ENCODE measurements around the gene AGRN.
"Not testable (repeated sequence)": the region's sequence is repeated elsewhere in the genome, so short reads cannot be mapped to it uniquely, and the experiment has no call there.

The AGRN gene

DNA sequence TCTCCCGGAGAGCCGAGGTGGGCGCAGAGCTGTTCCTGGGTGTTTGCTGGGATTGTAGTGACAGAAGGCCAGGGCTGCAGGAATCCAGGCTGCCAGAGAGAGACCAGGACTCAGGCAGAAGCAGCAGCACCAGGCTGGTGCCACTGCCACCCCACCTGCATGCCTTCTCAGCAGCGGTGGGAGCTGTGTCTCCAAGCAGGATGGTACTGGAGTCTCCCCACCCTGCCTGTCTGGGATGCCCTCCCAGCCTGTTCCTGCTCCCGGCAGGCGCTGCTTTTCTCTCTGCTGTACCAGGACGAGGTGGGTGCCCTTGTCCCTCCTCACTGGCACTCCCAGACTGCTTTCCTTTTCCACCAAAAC is 15.5 kb upstream of the AGRN start:
- ATAC-seq: no peak
- no peak overlapping the region for H3K27ac Mint-ChIP-seq
- H3K4me1 Mint-ChIP-seq: peaks cover 23% of the 10 kb centered on the region
- no peak overlapping the region for H3K4me3 Mint-ChIP-seq
- H3K36me3 Mint-ChIP-seq: no peaks in the 10 kb centered on the region
- peaks cover 65% of the 10 kb centered on the region for H3K27me3 Mint-ChIP-seq
- H3K9me3 Mint-ChIP-seq: no peaks in the 10 kb centered on the region

DNA sequence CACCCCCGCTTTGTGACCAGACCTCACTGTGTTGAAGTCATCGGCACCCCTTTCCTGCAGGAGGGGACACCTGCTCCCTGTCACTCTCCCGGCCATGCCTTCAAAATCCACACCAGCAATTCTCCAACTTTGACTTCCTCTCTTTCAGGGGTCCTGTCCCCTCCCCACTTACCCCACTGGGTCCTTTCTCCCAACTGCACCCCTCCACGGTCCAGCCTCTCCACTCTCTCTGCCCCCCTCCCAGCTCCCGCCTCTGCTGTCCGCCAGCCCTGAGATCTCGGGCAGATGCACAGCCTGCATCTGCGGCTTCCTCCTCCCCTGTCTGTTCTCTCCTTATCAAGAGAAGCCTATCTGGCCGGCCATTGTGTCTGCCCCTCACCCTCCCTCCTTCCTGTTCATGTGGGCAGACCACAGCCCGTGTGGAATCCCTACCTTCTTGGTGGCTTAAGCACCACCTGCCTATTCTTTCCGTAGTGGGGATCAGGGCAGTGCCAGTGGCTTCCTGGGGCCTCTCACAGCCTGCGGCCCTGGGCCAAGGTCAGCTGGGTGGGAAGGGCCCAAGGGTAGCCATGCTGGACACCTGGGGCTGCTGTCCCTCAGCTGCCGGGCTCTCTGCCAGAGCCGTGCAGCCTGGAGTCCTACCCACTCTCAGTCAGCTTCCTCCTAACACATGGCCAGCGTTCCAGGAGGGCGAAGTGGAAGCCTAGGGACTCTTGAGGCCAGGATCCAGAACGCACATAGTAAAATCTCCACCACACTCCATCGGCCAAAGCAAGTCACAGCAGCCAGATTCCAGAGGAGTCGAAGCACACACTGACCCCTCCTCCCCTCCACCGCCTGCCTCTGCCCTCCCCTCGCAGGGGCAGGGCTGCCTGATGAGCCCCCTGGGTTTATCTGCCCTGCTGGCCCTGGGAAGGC is 14.9 kb upstream of the AGRN start:
- no peak overlapping the region for H3K27ac Mint-ChIP-seq
- no peaks in the 10 kb centered on the region for H3K36me3 Mint-ChIP-seq
- no peak for ATAC-seq
- no peak overlapping the region for H3K4me3 Mint-ChIP-seq
- H3K4me1 Mint-ChIP-seq: peaks cover 23% of the 10 kb centered on the region
- H3K27me3 Mint-ChIP-seq: peaks cover 66% of the 10 kb centered on the region
- no peaks in the 10 kb centered on the region for H3K9me3 Mint-ChIP-seq

DNA sequence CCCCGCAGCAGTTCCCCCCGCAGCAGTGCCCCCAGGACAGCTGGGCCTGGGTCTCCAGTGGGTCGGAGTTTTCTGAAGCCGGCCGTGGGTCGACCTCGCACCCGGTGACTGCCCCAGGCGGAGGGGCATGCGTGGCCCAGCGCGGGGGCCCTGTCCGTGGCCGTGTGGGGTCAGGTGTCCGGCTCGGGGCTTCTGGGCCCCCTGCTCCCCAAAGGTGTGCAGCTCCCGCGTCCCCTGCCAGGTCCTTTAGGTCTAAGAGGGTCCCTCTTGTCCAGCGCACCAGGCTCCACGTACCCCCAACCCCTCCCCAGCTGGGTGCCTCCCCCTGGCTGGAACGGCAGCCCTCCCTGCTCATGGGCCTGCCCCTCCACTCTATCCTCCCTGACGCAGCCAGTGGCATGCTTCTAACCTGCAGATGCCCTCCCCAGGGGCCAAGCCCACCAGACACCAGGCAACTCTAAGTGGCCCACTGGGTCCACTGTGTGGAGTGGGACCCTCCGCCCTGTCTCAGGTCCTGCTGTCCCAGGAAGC is 14.1 kb upstream of the AGRN start:
- H3K27ac Mint-ChIP-seq: no peak overlapping the region
- H3K4me1 Mint-ChIP-seq: peaks cover 19% of the 10 kb centered on the region
- H3K36me3 Mint-ChIP-seq: no peaks in the 10 kb centered on the region
- ATAC-seq: no peak
- H3K27me3 Mint-ChIP-seq: peaks cover 66% of the 10 kb centered on the region
- H3K4me3 Mint-ChIP-seq: no peak overlapping the region
- no peaks in the 10 kb centered on the region for H3K9me3 Mint-ChIP-seq

DNA sequence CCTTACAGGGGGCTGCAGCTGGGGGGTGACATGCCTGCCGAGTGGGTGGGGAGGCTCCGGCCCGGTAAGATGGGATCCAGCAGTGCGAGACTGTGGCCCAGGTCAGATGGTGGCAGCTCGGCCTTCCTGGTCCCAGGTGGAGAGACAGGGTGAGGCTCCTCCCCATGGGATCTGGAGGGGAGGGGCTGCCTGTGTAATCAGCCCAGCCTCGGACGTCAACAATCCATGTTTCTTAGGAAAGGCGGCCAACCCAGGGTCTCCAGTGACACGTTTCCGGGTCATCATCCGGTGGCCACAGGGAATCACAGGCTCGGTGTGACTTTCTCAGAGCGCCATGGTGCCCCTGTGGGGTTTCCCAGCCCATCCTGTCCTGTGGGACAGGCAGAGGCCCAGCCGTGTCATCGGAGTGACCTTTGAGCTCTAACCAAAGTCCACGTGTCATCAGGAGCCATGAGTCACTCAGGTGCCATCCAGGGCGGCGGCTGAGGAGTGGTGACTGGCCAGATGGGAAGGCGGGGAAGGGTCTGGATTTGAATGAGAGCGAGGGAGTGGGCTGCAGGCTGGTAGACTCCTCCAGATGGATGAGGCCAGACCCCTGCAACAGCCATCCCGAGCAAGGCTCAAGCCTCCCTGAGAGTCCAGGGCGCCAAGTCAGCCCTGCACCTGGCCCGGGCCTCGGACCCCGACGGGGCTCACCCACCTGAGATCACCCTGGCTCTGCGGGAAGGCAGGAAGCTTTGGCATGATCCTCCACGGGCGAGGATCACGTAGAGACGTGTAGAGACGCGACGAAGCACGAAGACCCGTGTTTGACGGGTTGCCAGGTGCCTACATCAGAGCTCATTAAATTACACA is 13.4 kb upstream of the AGRN start:
- no peak overlapping the region for H3K4me3 Mint-ChIP-seq

DNA sequence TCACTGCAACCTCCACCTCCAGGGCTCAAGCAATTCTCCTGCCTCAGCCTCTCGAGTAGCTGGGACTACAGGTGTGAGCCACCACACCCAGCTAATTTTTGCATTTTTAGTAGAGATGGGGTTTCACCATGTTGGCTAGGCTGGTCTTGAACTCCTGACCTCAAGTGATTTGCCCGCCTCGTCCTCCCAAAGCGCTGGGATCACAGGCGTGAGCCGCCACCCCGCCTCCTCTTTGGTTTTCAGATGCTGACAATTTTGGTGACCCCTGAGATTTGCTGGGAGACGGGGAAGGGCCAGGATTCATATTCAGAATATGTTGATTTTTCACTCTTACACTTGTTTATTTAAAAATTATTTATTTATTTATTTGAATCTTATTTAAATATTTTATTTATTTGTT is 9.8 kb upstream of the AGRN start:
- not testable (repeated sequence) for H3K9me3 Mint-ChIP-seq, ATAC-seq, H3K27ac Mint-ChIP-seq, H3K4me3 Mint-ChIP-seq, H3K36me3 Mint-ChIP-seq
- peaks cover 23% of the 10 kb centered on the region for H3K4me1 Mint-ChIP-seq
- H3K27me3 Mint-ChIP-seq: peaks cover 37% of the 10 kb centered on the region

More for the DNA sequence above, 13.4 kb upstream of the AGRN start:
- Mint-ChIP-seq H3K27ac (no peak overlapping the region), H3K4me1 (peaks cover 16% of the 10 kb centered on the region), H3K36me3 (no peaks in the 10 kb centered on the region), H3K27me3 (peaks cover 66% of the 10 kb centered on the region), H3K9me3 (no peaks in the 10 kb centered on the region)
- ATAC-seq: no peak

DNA sequence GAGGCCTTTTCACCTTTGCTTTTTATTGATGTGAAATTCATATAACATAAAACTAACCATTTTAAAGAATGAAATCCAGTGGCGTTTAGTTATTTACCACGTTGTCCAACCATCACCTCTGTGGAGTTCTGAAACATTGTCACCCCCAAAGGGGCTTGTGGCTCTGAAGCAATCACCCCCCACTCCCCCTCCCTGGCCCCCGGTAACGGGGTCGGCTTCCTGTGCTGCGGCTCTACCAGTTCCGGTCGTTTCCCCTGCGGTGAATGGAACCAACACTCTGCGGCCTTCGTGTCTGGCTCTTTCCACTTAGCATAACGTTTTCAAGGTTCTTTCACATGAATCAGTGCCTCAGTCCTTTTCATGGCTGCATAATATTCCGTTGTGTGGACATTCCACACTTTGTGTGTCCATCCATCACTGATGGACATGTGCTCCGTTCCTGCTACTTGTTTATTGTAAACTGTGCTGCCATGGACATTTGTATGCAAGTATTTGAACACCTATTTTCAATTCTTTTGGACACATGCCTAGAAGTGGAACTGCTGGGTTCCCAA is 8.4 kb upstream of the AGRN start:
- H3K4me3 Mint-ChIP-seq: no peak overlapping the region
- H3K27ac Mint-ChIP-seq: no peak overlapping the region
- peaks cover 21% of the 10 kb centered on the region for H3K4me1 Mint-ChIP-seq
- H3K27me3 Mint-ChIP-seq: peaks cover 23% of the 10 kb centered on the region
- H3K9me3 Mint-ChIP-seq: no peaks in the 10 kb centered on the region
- ATAC-seq: no peak
- no peaks in the 10 kb centered on the region for H3K36me3 Mint-ChIP-seq

DNA sequence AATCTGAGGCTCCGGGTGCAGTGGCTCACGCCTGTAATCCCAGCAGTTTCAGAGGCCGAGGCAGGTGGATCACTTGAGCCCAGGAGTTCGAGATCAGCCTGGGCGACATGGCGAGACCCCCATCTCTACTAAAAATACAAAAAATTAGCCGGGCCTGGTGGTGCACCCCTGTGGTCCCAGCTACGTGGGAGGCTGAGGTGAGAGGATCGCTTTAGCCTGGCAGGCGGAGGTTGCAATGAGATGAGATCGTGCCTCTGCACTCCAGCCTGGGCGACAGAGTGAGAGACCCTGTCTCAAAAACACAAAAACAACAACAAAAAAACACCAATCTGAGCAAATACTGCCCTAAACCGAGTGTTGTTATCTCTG is 7.2 kb upstream of the AGRN start:
- peaks cover 17% of the 10 kb centered on the region for H3K27me3 Mint-ChIP-seq
- ATAC-seq: not testable (repeated sequence)
- H3K4me1 Mint-ChIP-seq: peaks cover 26% of the 10 kb centered on the region

DNA sequence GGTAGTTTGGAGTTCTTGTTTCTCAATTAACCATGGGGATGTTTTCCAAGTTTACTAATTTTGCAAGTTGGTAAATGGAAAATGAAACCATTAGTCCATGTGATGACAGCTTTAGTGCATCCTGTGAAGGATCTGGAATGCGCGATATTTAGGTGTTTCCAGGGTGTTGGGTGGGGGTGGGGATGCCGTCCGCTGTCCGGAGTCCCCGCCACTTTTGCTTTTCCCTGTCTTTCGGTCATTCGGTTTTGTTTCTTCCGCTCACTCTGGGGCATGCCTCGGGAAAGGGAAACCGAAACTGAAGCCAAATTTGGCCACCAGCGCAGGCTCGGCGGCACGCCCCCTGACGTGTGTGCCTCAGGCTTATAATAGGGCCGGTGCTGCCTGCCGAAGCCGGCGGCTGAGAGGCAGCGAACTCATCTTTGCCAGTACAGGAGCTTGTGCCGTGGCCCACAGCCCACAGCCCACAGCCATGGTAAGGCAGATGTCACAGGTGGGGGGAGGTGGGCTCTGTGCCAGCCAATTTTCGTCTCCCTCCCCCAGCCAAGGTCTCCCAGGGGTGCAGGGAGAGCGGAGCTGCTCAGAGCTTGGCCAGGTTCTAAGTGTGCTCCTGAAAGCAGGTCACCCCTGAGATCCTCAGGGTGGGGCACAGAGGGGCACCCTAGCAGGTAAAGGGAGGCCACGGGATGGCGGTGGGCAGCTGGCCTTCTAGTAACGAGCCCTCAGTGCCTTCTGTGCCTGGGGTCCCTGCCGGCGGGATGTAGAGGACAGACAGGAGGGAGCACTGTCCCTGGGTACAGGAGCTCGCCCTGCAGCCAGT is 6.6 kb upstream of the AGRN start, which contains the start of gene ISG15:
TSS of gene ISG15 (plus strand) at position 393 of the 817 bp plus-strand sequence. CDS start at position 470, 77 bp downstream.
- Mint-ChIP-seq H3K9me3 (no peaks in the 10 kb centered on the region), H3K27me3 (peaks cover 12% of the 10 kb centered on the region), H3K27ac (peak within 1 kb of the TSS; percentile 93), H3K4me1 (peaks cover 26% of the 10 kb centered on the region), H3K36me3 (no peaks in the 10 kb centered on the region), H3K4me3 (peak within 1 kb of the TSS; percentile 84)
- peak; percentile 97 for ATAC-seq

More for the DNA sequence above, 7.2 kb upstream of the AGRN start:
- H3K9me3 Mint-ChIP-seq, H3K36me3 Mint-ChIP-seq: not testable (repeated sequence)
- H3K4me3 Mint-ChIP-seq: peak overlapping the region; percentile 84
- H3K27ac Mint-ChIP-seq: peak overlapping the region; percentile 93

DNA sequence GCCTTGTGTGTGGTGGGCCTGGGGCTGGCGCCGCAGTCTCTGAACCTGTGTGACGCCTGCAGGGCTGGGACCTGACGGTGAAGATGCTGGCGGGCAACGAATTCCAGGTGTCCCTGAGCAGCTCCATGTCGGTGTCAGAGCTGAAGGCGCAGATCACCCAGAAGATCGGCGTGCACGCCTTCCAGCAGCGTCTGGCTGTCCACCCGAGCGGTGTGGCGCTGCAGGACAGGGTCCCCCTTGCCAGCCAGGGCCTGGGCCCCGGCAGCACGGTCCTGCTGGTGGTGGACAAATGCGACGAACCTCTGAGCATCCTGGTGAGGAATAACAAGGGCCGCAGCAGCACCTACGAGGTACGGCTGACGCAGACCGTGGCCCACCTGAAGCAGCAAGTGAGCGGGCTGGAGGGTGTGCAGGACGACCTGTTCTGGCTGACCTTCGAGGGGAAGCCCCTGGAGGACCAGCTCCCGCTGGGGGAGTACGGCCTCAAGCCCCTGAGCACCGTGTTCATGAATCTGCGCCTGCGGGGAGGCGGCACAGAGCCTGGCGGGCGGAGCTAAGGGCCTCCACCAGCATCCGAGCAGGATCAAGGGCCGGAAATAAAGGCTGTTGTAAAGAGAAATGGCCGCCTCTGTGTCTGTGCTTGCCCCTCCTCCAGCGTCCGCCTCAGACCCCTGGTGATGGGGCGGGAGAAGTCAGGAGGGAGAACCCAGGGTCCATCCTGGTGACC is 5.8 kb upstream of the AGRN start:
- Mint-ChIP-seq H3K27ac (peak overlapping the region; percentile 93), H3K4me1 (peaks cover 26% of the 10 kb centered on the region), H3K36me3 (no peaks in the 10 kb centered on the region), H3K9me3 (no peaks in the 10 kb centered on the region), H3K4me3 (peak overlapping the region; percentile 84), H3K27me3 (peaks cover 4% of the 10 kb centered on the region)
- no peak for ATAC-seq

DNA sequence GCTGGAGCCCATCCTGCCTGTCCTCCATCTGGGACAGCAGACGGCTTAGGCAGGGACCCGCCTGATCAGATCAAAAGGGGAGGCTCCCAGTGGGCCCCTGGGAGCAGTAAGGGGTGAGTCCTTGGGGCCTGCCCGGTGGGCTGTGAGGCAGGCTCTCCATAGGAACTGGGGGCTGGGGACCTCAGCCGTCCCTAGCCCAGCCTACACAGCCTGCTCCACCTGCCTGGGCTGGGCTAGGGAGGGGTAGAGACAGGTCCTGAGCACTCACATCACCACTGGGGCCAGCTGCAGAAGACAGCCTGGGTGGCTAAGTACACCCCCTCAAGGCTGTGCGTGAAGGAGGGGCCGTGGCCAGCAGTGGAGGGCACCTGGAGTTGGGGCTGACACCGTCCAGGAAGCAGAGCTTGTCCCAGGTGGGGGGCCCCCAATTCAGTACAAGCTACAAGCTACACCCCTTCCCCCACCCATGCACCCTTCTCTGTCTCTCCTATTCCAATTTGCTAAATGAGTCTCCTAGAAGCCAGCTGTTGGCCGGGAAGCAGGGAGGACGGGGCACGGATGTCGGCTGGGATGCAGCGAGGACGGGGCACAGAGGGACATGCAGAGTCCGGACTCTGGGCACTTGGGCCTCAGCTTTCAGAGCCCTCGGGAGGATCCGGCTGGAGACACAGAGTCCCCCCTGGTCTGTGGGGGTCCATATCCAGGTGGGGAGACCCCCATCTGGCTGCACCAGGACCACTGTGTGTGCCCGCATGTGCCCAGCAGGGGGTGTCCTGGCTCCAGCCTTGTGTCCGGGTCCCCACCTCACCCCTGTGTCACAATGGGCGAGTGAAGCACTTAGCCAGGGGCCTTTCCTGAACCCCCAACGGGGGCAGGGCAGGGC is 4.9 kb upstream of the AGRN start:
- Mint-ChIP-seq H3K9me3 (no peaks in the 10 kb centered on the region), H3K36me3 (no peaks in the 10 kb centered on the region), H3K27me3 (no peaks in the 10 kb centered on the region), H3K27ac (peak overlapping the region; percentile 93), H3K4me1 (peaks cover 26% of the 10 kb centered on the region), H3K4me3 (peak overlapping the region; percentile 84)
- ATAC-seq: no peak

DNA sequence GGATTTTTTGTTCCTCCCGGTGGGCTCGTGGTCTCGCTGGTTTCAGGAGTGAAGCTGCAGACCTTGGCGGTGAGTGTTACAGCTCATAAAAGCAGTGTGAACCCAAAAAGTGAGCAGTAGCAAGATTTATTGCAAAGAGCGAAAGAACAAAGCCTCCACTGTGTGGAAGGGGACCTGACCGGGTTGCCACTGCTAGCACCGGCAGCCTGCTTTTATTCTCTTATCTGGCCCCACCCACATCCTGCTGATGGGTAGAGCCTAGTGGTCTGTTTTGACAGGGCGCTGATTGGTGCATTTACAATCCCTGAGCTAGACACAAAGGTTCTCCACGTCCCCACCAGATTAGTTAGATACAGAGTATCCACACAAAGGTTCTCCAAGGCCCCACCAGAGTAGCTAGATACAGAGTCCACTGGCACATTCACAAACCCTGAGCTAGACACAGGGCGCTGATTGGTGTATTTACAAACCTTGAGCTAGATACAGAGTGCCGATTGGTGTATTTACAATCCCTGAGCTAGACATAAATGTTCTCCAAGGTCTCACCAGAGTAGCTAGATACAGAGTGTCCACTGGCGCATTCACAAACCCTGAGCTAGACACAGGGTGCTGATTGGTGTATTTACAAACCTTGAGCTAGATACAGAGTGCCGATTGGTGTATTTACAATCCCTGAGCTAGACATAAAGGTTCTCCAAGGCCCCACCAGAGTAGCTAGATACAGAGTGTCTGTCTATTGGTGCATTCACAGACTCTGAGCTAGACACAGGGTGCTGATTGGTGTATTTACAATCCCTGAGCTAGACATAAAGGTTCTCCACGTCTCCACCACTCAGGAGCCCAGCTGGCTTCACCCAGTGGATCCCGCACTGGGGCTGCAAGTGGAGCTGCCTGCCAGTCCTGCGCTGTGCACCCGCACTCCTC is 2.3 kb upstream of the AGRN start:
- H3K36me3 Mint-ChIP-seq, H3K27me3 Mint-ChIP-seq, ATAC-seq, H3K27ac Mint-ChIP-seq, H3K9me3 Mint-ChIP-seq, H3K4me3 Mint-ChIP-seq: not testable (repeated sequence)
- peaks cover 34% of the 10 kb centered on the region for H3K4me1 Mint-ChIP-seq

DNA sequence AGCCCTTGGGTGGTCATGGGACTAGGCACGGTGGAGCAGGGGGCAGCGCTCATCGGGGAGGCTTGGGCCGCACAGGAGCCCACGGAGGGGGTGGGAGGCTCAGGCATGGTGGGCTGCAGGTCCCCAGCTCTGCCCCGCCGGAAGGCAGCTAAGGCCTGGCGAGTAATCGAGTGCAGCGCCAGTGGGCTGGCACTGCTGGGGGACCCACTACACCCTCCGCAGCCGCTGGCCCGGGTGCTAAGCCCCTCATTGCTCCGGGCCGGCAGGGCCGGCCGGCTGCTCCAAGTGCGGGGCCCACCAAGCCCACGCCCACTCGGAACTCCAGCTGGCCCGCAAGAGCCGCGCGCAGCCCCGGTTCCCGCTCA is 1.6 kb upstream of the AGRN start:
- not testable (repeated sequence) for H3K27ac Mint-ChIP-seq, ATAC-seq, H3K36me3 Mint-ChIP-seq, H3K4me3 Mint-ChIP-seq, H3K9me3 Mint-ChIP-seq
- Mint-ChIP-seq H3K27me3 (peaks cover 16% of the 10 kb centered on the region), H3K4me1 (peaks cover 34% of the 10 kb centered on the region)

Measured in stimulated activated memory B cell treated with anti-CD40 and anti-IgM and Interleukin-4, amounts not matched to agents 10 μg/mL and 1 μg/mL and 100 μg/mL, for 72 hours (primary cell).